ENCODE data around the gene DEFB121.
"Not testable (repeated sequence)": the region's sequence is repeated elsewhere in the genome, so short reads cannot be mapped to it uniquely, and the experiment has no call there.

GRCh38 chr20:31426891-31427551, 21.0 kb upstream of the DEFB121 start:
- not testable (repeated sequence) for TF ChIP-seq CTCF (IDR thresholded peaks at IDR 0.05; ENCODE audit: low read depth, low read length); POLR2A (IDR thresholded peaks at IDR 0.05; ENCODE audit: extremely low read depth, insufficient read length); MAX (IDR thresholded peaks at IDR 0.05; ENCODE audit: low read depth, low read length); MYC (IDR thresholded peaks at IDR 0.05; ENCODE audit: low read depth, low read length)
